PC-3 (cell line): ENCODE data around the gene TRPM8.

Experiments
- CTCF ChIP-seq: fragments of 300-600 bp; sonication (generic); conservative IDR thresholded peaks from 2 replicates; pipeline ENCODE4 v1.5.1; 2017; ENCODE audit warnings: antibody characterized with exemption, low read depth, mild to moderate bottlenecking, low read length
- EZH2 ChIP-seq: fragments of 300-600 bp; sonication (generic); IDR thresholded peaks from one replicate; pipeline ENCODE4 v1.6.1; 2017; ENCODE audit warnings: antibody characterized with exemption, mild to moderate bottlenecking, low read length; ENCODE audit not compliant: unreplicated experiment

GRCh38 chr2:234006501-234006900 lies 89.3 kb downstream of the TRPM8 start:
- TF ChIP-seq CTCF = no peak
- no peak for TF ChIP-seq EZH2
